ENCODE data around the gene NFATC3.

Gene NFATC3

GRCh38 chr16:68072038-68072695 lies 13.0 kb upstream of the NFATC3 start:
- DNase-seq (ENCODE audit: low read depth) = peak; percentile 59
- no peak for TF ChIP-seq CTCF (conservative IDR thresholded peaks at IDR 0.05; ENCODE audit: low read length)
- no peak overlapping the region for H3K4me3 ChIP-seq (ENCODE audit: low read length)

- TF ChIP-seq CTCF (conservative IDR thresholded peaks at IDR 0.05; ENCODE audit: low read length) = no peak
- no peak overlapping the region for H3K4me3 ChIP-seq (ENCODE audit: low read length)
- DNase-seq (ENCODE audit: low read depth) = no peak
These were observed 11.0 kb upstream of the NFATC3 start for GRCh38 chr16:68073902-68074760.

- no peak for TF ChIP-seq CTCF (conservative IDR thresholded peaks at IDR 0.05; ENCODE audit: low read length)
- no peak for DNase-seq (ENCODE audit: low read depth)
- H3K4me3 ChIP-seq (ENCODE audit: low read length) = no peak overlapping the region
These were observed 10.2 kb upstream of the NFATC3 start for GRCh38 chr16:68074850-68075555.

GRCh38 chr16:68075980-68076379 lies 9.2 kb upstream of the NFATC3 start:
- DNase-seq (ENCODE audit: low read depth) = no peak
- no peak overlapping the region for H3K4me3 ChIP-seq (ENCODE audit: low read length)
- no peak for TF ChIP-seq CTCF (conservative IDR thresholded peaks at IDR 0.05; ENCODE audit: low read length)

- no peak overlapping the region for H3K4me3 ChIP-seq (ENCODE audit: low read length)
- TF ChIP-seq CTCF (conservative IDR thresholded peaks at IDR 0.05; ENCODE audit: low read length) = no peak
- no peak for DNase-seq (ENCODE audit: low read depth)
These were observed 8.6 kb upstream of the NFATC3 start for GRCh38 chr16:68076560-68076959.

GRCh38 chr16:68077866-68078700 lies 7.1 kb upstream of the NFATC3 start:
- TF ChIP-seq CTCF (conservative IDR thresholded peaks at IDR 0.05; ENCODE audit: low read length) = no peak
- DNase-seq (ENCODE audit: low read depth) = no peak
- H3K4me3 ChIP-seq (ENCODE audit: low read length) = no peak overlapping the region
